Measurements from ENCODE around the gene COPZ2.

COPZ2 gene

DNA sequence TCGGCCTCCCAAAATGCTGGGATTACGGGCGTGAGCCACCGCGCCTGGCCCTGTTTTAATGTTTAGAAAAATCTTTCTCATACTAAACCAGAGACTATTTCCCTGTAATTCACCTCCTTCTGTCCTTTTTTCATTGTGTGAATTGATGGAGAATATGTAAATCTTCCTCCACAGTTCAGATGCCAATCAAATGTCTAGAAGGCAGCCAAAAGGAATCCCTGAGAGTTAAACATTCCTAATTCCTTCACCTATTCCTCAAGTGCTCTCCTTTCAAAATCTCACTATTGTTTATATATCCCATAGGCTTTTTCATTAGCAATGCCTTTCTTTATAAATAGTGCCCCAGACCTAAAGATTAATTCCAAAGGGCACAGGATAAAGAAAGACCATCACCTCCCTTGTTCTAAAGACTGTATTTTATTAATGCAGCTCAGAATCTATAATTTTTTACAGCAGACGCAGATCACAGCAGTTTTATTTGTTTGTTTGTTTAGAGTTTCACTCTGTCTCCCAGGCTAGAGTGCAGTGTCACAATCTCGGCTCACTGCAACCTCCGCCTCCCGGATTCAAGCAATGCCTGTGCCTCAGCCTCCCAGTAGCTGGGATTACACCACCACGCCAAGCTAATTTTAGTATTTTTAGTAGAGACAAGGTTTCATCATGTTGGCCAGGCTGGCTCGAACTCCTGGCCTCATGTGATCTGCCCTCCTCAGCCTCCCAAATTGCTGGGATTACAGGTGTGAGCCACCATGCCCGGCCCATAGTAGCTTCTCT lies 30.5 kb downstream of the COPZ2 start:
- ChIA-PET POLR2A (interaction anchor here (1.4 kb wide), 1 partner anchor 66 kb away, joined by 3 read pairs; the partner anchor contains the start of gene PNPO), CTCF (interaction anchor here (1.0 kb wide), 1 partner anchor 11 kb away, joined by 4 read pairs; no protein-coding TSS in a partner anchor)
- no peak for TF ChIP-seq HDGF (IDR thresholded peaks at IDR 0.05; ENCODE audit: borderline replicate concordance)
- TF ChIP-seq, protein P1, sequence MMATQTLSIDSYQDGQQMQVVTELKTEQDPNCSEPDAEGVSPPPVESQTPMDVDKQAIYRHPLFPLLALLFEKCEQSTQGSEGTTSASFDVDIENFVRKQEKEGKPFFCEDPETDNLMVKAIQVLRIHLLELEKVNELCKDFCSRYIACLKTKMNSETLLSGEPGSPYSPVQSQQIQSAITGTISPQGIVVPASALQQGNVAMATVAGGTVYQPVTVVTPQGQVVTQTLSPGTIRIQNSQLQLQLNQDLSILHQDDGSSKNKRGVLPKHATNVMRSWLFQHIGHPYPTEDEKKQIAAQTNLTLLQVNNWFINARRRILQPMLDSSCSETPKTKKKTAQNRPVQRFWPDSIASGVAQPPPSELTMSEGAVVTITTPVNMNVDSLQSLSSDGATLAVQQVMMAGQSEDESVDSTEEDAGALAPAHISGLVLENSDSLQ (IDR thresholded peaks at IDR 0.05), result peak; percentile 61
- no peak for TF ChIP-seq SUZ12 (IDR thresholded peaks at IDR 0.05)
- TF ChIP-seq SP1 (IDR thresholded peaks at IDR 0.05), result no peak
- no peak for TF ChIP-seq FOXM1 (IDR thresholded peaks at IDR 0.05; ENCODE audit: borderline replicate concordance)
- no peak for DNase-seq (ENCODE audit: extremely low spot score)

DNA sequence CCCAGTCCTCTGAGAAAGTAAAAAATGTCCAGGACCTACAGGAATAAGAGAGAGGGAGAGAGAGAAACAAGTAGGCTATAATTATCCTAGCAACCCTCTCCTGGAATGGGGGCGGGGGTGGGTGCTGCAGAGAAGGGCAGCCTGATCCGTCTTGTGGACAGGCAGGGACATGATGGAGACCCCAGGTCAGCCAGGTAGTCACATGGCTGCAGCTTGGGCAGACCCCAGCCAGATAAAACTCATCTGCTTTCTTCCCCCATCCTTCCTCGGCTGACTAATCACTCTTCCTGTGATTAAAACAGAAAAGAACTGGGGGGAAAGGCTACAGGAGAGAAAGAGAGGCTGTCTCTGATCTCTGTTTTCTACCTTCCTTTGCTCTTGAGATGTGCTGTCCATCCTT lies 32.6 kb downstream of the COPZ2 start:
- TF ChIP-seq SP1 (IDR thresholded peaks at IDR 0.05) (no peak), ARNT (IDR thresholded peaks at IDR 0.05) (no peak), TARDBP (IDR thresholded peaks at IDR 0.05) (no peak), L3MBTL2 (conservative IDR thresholded peaks at IDR 0.05) (no peak), ZNF384 (IDR thresholded peaks at IDR 0.05) (no peak), BHLHE40 (IDR thresholded peaks at IDR 0.05; ENCODE audit: borderline replicate concordance) (no peak), NFRKB (IDR thresholded peaks at IDR 0.05) (no peak), CTBP1 (IDR thresholded peaks at IDR 0.05; ENCODE audit: borderline replicate concordance) (no peak), HDGF (IDR thresholded peaks at IDR 0.05; ENCODE audit: borderline replicate concordance) (no peak), LEF1 (IDR thresholded peaks at IDR 0.05; ENCODE audit: borderline replicate concordance) (no peak), FOXM1 (IDR thresholded peaks at IDR 0.05; ENCODE audit: borderline replicate concordance) (no peak), FOXK2 (IDR thresholded peaks at IDR 0.05) (no peak), FOXA1 (IDR thresholded peaks at IDR 0.05) (no peak), ELF4 (IDR thresholded peaks at IDR 0.05) (no peak), SUZ12 (IDR thresholded peaks at IDR 0.05) (no peak)
- TF ChIP-seq, protein P1 (IDR thresholded peaks at IDR 0.05), result no peak
- no peak for DNase-seq (ENCODE audit: extremely low spot score)
- ChIA-PET POLR2A (no interaction called here), CTCF (no interaction called here)

- no peak for DNase-seq (ENCODE audit: extremely low spot score)
- CTCF ChIA-PET, result no interaction called here
- POLR2A ChIA-PET, result interaction anchor here (1.7 kb wide), 1 partner anchor 9 kb away, joined by 5 read pairs; no protein-coding TSS in a partner anchor
These were observed 34.0 kb downstream of the COPZ2 start for GRCh38 chr17:48003417-48004151.

GRCh38 chr17:48002916-48003416 lies 34.6 kb downstream of the COPZ2 start:
- POLR2A ChIA-PET, result interaction anchor here (1.7 kb wide), 1 partner anchor 9 kb away, joined by 5 read pairs; no protein-coding TSS in a partner anchor
- TF ChIP-seq FOXK2 (IDR thresholded peaks at IDR 0.05) (no peak), CTBP1 (IDR thresholded peaks at IDR 0.05; ENCODE audit: borderline replicate concordance) (no peak), LEF1 (IDR thresholded peaks at IDR 0.05; ENCODE audit: borderline replicate concordance) (no peak), SUZ12 (IDR thresholded peaks at IDR 0.05) (no peak), ZNF384 (IDR thresholded peaks at IDR 0.05) (no peak), SP1 (IDR thresholded peaks at IDR 0.05) (no peak), ELF4 (IDR thresholded peaks at IDR 0.05) (no peak), FOXM1 (IDR thresholded peaks at IDR 0.05; ENCODE audit: borderline replicate concordance) (no peak), BHLHE40 (IDR thresholded peaks at IDR 0.05; ENCODE audit: borderline replicate concordance) (no peak), NFRKB (IDR thresholded peaks at IDR 0.05) (no peak), ARNT (IDR thresholded peaks at IDR 0.05) (no peak), HDGF (IDR thresholded peaks at IDR 0.05; ENCODE audit: borderline replicate concordance) (no peak), FOXA1 (IDR thresholded peaks at IDR 0.05) (no peak), L3MBTL2 (conservative IDR thresholded peaks at IDR 0.05) (no peak), TARDBP (IDR thresholded peaks at IDR 0.05) (no peak)
- TF ChIP-seq, protein P1 (IDR thresholded peaks at IDR 0.05), result no peak

More at GRCh38 chr17:48003417-48004151, 34.0 kb downstream of the COPZ2 start:
- TF ChIP-seq NFRKB (IDR thresholded peaks at IDR 0.05), result no peak
- TF ChIP-seq, protein P1 (IDR thresholded peaks at IDR 0.05), result no peak
- TF ChIP-seq HDGF (IDR thresholded peaks at IDR 0.05; ENCODE audit: borderline replicate concordance), result no peak
- TF ChIP-seq SP1 (IDR thresholded peaks at IDR 0.05), result no peak
- TF ChIP-seq ZNF384 (IDR thresholded peaks at IDR 0.05), result no peak
- no peak for TF ChIP-seq CTBP1 (IDR thresholded peaks at IDR 0.05; ENCODE audit: borderline replicate concordance)
- no peak for TF ChIP-seq TARDBP (IDR thresholded peaks at IDR 0.05)
- no peak for TF ChIP-seq FOXA1 (IDR thresholded peaks at IDR 0.05)
- no peak for TF ChIP-seq FOXK2 (IDR thresholded peaks at IDR 0.05)

More at GRCh38 chr17:48002916-48003416, 34.6 kb downstream of the COPZ2 start:
- CTCF ChIA-PET, result interaction anchor here (1.1 kb wide), 1 partner anchor 8 kb away, joined by 5 read pairs; no protein-coding TSS in a partner anchor
- no peak for DNase-seq (ENCODE audit: extremely low spot score)

Measured in HEK293T (cell line).